ENCODE data around the gene GNA14. TPM values are rescaled to one million over a fixed set of nuclear protein-coding genes. Genes with fewer than 3 reads are reported as not detected.
"Not testable (repeated sequence)": the region's sequence is repeated elsewhere in the genome, so short reads cannot be mapped to it uniquely, and the experiment has no call there.

The GNA14 gene
- 1 to 10 TPM in 2 of 4 donors, under 1 TPM in 1, not detected in 1; 0.89 to 3.8 (median 1.7) TPM for polyA plus RNA-seq
- long read RNA-seq, donor 1, partial matches to known transcripts = 0 of 1 reads
- long read RNA-seq, donor 1, other reads (novel, unspliced or antisense) = 0 of 1 reads
- long read RNA-seq, donor 2 = 0 reads
- long read RNA-seq, donor 3 = 0 reads
- long read RNA-seq, donor 4 = 0 reads
- long read RNA-seq, donor 5 = 0 reads
- long read RNA-seq, donor 6, partial matches to known transcripts = 0 of 1 reads
- long read RNA-seq, donor 6, other reads (novel, unspliced or antisense) = 0 of 1 reads
- long read RNA-seq, donor 7, partial matches to known transcripts = 0 of 1 reads
- long read RNA-seq, donor 7, other reads (novel, unspliced or antisense) = 0 of 1 reads
- long read RNA-seq, donor 8 = 0 reads
- long read RNA-seq, donor 9 = 0 reads
- long read RNA-seq, donor 10, partial matches to known transcripts = 0 of 3 reads
- long read RNA-seq, donor 10, other reads (novel, unspliced or antisense) = 0 of 3 reads

- 2 to 4% (median 3%) methylated on average over 45 to 46 of the region's 46 CpGs for WGBS, 3 donors
- Histone ChIP-seq H3K4me1 (ENCODE audit: control insufficient read depth in 3 of 3, insufficient read depth in 2 of 3, low read depth in 1 of 3, low read length in 2 of 3) (peaks cover 0 to 9% (median 2%) of the 10 kb centered on the region in 3 donors), H3K9me3 (ENCODE audit: control insufficient read depth in 2 of 2, insufficient read depth in 1 of 2, low read depth in 1 of 2, low read length in 1 of 2) (no peaks in the 10 kb centered on the region), H3K27ac (ENCODE audit: low read depth in 1 of 3, low read length in 2 of 3) (peak within 1 kb of the TSS in 2 of 3 donors; percentile 59 to 63), H3K4me3 (ENCODE audit: low read depth in 1 of 3, low read length in 3 of 3) (peak within 1 kb of the TSS; percentile 45 to 69 (median 50)), H3K36me3 (ENCODE audit: control insufficient read depth in 3 of 3, insufficient read depth in 2 of 3, low read depth in 1 of 3, low read length in 3 of 3) (no peaks in the 10 kb centered on the region), H3K27me3 (ENCODE audit: control insufficient read depth in 3 of 3, insufficient read depth in 3 of 3, low read length in 3 of 3) (peaks cover 0 to 25% (median 7%) of the 10 kb centered on the region in 3 donors)
- FAIRE-seq (no peak), DNase-seq (peak; percentile 63 to 75)
These were observed at the start of gene GNA14 for GRCh38 chr9:77648234-77649108. Gene GNA14, minus strand, starts transcription at chr9:77648322. Its CDS starts 529 bp downstream, at chr9:77647793.

DNA sequence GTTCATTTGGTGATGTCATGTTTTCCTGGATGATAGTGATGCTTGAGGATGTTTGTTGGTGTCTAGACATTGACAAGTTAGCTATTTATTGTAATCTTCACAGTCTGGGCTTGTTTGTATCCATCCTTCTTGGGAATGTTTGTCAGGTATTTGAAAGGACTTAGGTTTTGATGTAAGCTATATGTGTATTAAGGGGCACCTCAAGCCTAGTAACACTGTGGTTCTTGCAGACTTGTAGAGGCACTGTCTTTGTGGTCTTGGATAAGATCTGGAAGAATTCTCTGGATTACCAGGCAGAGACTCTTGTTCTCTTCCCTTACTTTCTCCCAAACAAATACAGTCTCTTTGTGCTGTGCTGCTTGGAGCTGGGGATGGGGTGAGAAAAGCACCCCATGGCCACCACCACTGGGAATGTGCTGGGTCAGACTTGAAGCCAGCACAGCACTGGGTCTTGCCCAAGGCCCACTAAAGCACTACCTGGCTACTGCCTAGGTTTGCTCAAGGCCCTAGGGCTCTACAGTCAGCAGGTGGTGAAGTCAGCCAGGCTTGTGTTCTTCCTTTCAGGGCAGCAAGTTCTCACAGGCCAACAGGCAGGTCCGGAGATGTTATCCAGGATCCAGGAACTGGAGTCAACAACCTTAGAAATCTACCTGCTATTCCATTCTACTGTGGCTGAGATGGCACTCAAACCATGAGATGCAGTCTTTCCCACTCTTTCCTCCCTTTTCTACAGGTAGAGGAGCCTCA lies 49.3 kb upstream of the GNA14 start:
- no peak for FAIRE-seq

DNA sequence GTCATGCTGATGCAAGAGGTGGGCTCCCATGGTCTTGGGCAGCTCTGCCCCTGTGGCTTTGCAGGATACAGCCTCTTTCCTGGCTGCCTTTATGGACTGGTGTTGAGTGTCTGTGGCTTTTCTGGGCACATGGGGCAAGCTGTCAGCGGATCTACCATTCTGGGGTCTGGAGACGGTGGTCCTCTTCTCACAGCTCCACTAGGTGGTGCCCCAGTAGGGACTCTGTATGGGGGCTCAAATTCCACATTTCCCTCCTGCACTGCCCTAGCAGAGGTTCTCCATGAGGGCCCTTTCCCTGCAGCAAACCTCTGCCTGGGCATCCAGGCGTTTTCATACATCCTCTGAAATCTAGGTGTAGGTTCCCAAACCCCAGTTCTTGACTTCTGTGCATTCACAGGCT lies 42.6 kb upstream of the GNA14 start:
- FAIRE-seq = not testable (repeated sequence)

More for the DNA sequence above, 49.3 kb upstream of the GNA14 start:
- Histone ChIP-seq H3K4me1 (ENCODE audit: control insufficient read depth in 3 of 3, insufficient read depth in 2 of 3, low read depth in 1 of 3, low read length in 2 of 3) (no peaks in the 10 kb centered on the region), H3K27ac (ENCODE audit: low read depth in 1 of 3, low read length in 2 of 3) (no peak overlapping the region), H3K9me3 (ENCODE audit: control insufficient read depth in 2 of 2, insufficient read depth in 1 of 2, low read depth in 1 of 2, low read length in 1 of 2) (no peaks in the 10 kb centered on the region), H3K4me3 (ENCODE audit: low read depth in 1 of 3, low read length in 3 of 3) (no peak overlapping the region), H3K27me3 (ENCODE audit: control insufficient read depth in 3 of 3, insufficient read depth in 3 of 3, low read length in 3 of 3) (no peaks in the 10 kb centered on the region), H3K36me3 (ENCODE audit: control insufficient read depth in 3 of 3, insufficient read depth in 2 of 3, low read depth in 1 of 3, low read length in 3 of 3) (no peaks in the 10 kb centered on the region)
- no peak for DNase-seq
- WGBS, 3 donors = 92 to 100% (median 95%) methylated on average over 1 of the region's 1 CpG

DNA sequence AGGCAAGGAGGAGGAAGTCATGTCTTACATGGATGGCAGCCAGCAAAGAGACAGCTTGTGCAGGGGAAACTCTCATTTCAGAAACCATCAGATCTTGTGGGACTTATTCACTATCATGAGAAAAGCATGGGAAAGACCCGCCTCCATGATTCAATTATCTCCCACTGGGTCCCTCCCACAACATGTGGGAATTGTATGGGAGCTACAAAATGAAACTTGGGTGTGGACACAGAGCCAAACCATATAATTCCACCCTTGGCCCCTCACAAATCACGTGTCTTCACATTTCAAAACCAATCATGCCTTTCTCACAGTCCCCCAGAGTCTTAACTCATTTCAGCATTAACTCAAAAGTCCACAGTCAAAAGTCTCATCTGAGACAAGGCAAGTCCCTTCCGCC lies 42.0 kb upstream of the GNA14 start:
- not testable (repeated sequence) for H3K36me3 ChIP-seq (ENCODE audit: control insufficient read depth in 3 of 3, insufficient read depth in 2 of 3, low read depth in 1 of 3, low read length in 3 of 3); H3K27me3 ChIP-seq (ENCODE audit: control insufficient read depth in 3 of 3, insufficient read depth in 3 of 3, low read length in 3 of 3); DNase-seq; H3K9me3 ChIP-seq (ENCODE audit: control insufficient read depth in 2 of 2, insufficient read depth in 1 of 2, low read depth in 1 of 2, low read length in 1 of 2); H3K4me1 ChIP-seq (ENCODE audit: control insufficient read depth in 3 of 3, insufficient read depth in 2 of 3, low read depth in 1 of 3, low read length in 2 of 3); H3K27ac ChIP-seq (ENCODE audit: low read depth in 1 of 3, low read length in 2 of 3); H3K4me3 ChIP-seq (ENCODE audit: low read depth in 1 of 3, low read length in 3 of 3); FAIRE-seq
- WGBS, 3 donors = 54 to 67% (median 65%) methylated on average over 3 of the region's 3 CpGs

More for the DNA sequence above, 42.6 kb upstream of the GNA14 start:
- H3K4me3 ChIP-seq (ENCODE audit: low read depth in 1 of 3, low read length in 3 of 3); H3K36me3 ChIP-seq (ENCODE audit: control insufficient read depth in 3 of 3, insufficient read depth in 2 of 3, low read depth in 1 of 3, low read length in 3 of 3); H3K4me1 ChIP-seq (ENCODE audit: control insufficient read depth in 3 of 3, insufficient read depth in 2 of 3, low read depth in 1 of 3, low read length in 2 of 3); H3K27me3 ChIP-seq (ENCODE audit: control insufficient read depth in 3 of 3, insufficient read depth in 3 of 3, low read length in 3 of 3); DNase-seq; H3K9me3 ChIP-seq (ENCODE audit: control insufficient read depth in 2 of 2, insufficient read depth in 1 of 2, low read depth in 1 of 2, low read length in 1 of 2); H3K27ac ChIP-seq (ENCODE audit: low read depth in 1 of 3, low read length in 2 of 3): not testable (repeated sequence)
- WGBS, 3 donors = 91 to 92% (median 91%) methylated on average over 3 of the region's 3 CpGs

GRCh38 chr9:77687737-77688136 lies 39.6 kb upstream of the GNA14 start:
- H3K4me1 ChIP-seq (ENCODE audit: control insufficient read depth in 3 of 3, insufficient read depth in 2 of 3, low read depth in 1 of 3, low read length in 2 of 3); H3K27me3 ChIP-seq (ENCODE audit: control insufficient read depth in 3 of 3, insufficient read depth in 3 of 3, low read length in 3 of 3); FAIRE-seq; H3K27ac ChIP-seq (ENCODE audit: low read depth in 1 of 3, low read length in 2 of 3); DNase-seq; H3K4me3 ChIP-seq (ENCODE audit: low read depth in 1 of 3, low read length in 3 of 3); H3K9me3 ChIP-seq (ENCODE audit: control insufficient read depth in 2 of 2, insufficient read depth in 1 of 2, low read depth in 1 of 2, low read length in 1 of 2); H3K36me3 ChIP-seq (ENCODE audit: control insufficient read depth in 3 of 3, insufficient read depth in 2 of 3, low read depth in 1 of 3, low read length in 3 of 3): not testable (repeated sequence)
- 90 to 92% (median 90%) methylated on average over 11 of the region's 11 CpGs for WGBS, 3 donors

GRCh38 chr9:77680581-77680980 lies 32.5 kb upstream of the GNA14 start:
- Histone ChIP-seq H3K9me3 (ENCODE audit: control insufficient read depth in 2 of 2, insufficient read depth in 1 of 2, low read depth in 1 of 2, low read length in 1 of 2) (no peaks in the 10 kb centered on the region), H3K27me3 (ENCODE audit: control insufficient read depth in 3 of 3, insufficient read depth in 3 of 3, low read length in 3 of 3) (no peaks in the 10 kb centered on the region), H3K36me3 (ENCODE audit: control insufficient read depth in 3 of 3, insufficient read depth in 2 of 3, low read depth in 1 of 3, low read length in 3 of 3) (no peaks in the 10 kb centered on the region), H3K27ac (ENCODE audit: low read depth in 1 of 3, low read length in 2 of 3) (no peak overlapping the region), H3K4me3 (ENCODE audit: low read depth in 1 of 3, low read length in 3 of 3) (no peak overlapping the region), H3K4me1 (ENCODE audit: control insufficient read depth in 3 of 3, insufficient read depth in 2 of 3, low read depth in 1 of 3, low read length in 2 of 3) (no peaks in the 10 kb centered on the region)
- 74 to 78% (median 74%) methylated on average over 5 of the region's 5 CpGs for WGBS, 3 donors
- no peak for FAIRE-seq
- no peak for DNase-seq

- H3K27me3 ChIP-seq (ENCODE audit: control insufficient read depth in 3 of 3, insufficient read depth in 3 of 3, low read length in 3 of 3) = no peaks in the 10 kb centered on the region
- H3K9me3 ChIP-seq (ENCODE audit: control insufficient read depth in 2 of 2, insufficient read depth in 1 of 2, low read depth in 1 of 2, low read length in 1 of 2) = no peaks in the 10 kb centered on the region
- H3K36me3 ChIP-seq (ENCODE audit: control insufficient read depth in 3 of 3, insufficient read depth in 2 of 3, low read depth in 1 of 3, low read length in 3 of 3) = no peaks in the 10 kb centered on the region
- 70 to 77% (median 72%) methylated on average over 9 of the region's 9 CpGs for WGBS, 3 donors
- no peak overlapping the region for H3K27ac ChIP-seq (ENCODE audit: low read depth in 1 of 3, low read length in 2 of 3)
- DNase-seq (no peak), FAIRE-seq (no peak)
- H3K4me3 ChIP-seq (ENCODE audit: low read depth in 1 of 3, low read length in 3 of 3) = no peak overlapping the region
- no peaks in the 10 kb centered on the region for H3K4me1 ChIP-seq (ENCODE audit: control insufficient read depth in 3 of 3, insufficient read depth in 2 of 3, low read depth in 1 of 3, low read length in 2 of 3)
These were observed 31.7 kb upstream of the GNA14 start for GRCh38 chr9:77679661-77680368.

All from small intestine (tissue), 16 donors.